AG09309 (cell line): ENCODE data around the gene METTL3.

Source experiments
- DNase-seq: peaks from one replicate; pipeline ENCODE4 v3.0.0-alpha.2; 2010; ENCODE audit warnings: low read depth
- H3K4me3 ChIP-seq: 2 replicates; pipeline ENCODE4 v1.5.1; 2011; ENCODE audit warnings: mild to moderate bottlenecking, low read depth, low read length, moderate library complexity; ENCODE audit not compliant: control insufficient read depth
- TF ChIP-seq, protein P1 (sequence below): IDR thresholded peaks from 2 replicates; pipeline ENCODE4 v1.5.1; 2011; ENCODE audit warnings: mild to moderate bottlenecking, low read depth, low read length, inconsistent platforms; ENCODE audit not compliant: insufficient read depth, control insufficient read depth; ENCODE audit errors: missing control alignments

The METTL3 gene

DNA sequence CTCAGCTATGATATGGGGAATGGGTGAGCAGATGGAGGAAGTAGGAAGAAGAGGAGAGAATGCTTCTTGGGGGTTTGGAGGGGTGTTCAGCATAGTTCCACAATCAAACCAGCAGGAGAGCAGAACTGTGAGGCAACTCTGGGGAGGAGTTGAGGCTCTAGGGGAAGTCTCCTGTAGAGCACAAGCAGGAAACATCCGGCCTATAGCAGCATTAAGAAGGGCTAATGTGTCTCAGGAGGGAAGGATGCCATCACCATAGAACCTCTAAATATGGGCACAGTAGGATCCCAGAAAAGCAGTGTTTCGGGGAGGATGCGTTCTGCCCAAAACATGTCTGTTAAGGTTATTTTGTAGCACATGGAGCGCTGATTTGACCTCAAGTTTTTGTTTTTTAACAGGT lies 23.4 kb upstream of the METTL3 start:
- H3K4me3 ChIP-seq, result no peak overlapping the region
- no peak for DNase-seq
- TF ChIP-seq, protein P1, sequence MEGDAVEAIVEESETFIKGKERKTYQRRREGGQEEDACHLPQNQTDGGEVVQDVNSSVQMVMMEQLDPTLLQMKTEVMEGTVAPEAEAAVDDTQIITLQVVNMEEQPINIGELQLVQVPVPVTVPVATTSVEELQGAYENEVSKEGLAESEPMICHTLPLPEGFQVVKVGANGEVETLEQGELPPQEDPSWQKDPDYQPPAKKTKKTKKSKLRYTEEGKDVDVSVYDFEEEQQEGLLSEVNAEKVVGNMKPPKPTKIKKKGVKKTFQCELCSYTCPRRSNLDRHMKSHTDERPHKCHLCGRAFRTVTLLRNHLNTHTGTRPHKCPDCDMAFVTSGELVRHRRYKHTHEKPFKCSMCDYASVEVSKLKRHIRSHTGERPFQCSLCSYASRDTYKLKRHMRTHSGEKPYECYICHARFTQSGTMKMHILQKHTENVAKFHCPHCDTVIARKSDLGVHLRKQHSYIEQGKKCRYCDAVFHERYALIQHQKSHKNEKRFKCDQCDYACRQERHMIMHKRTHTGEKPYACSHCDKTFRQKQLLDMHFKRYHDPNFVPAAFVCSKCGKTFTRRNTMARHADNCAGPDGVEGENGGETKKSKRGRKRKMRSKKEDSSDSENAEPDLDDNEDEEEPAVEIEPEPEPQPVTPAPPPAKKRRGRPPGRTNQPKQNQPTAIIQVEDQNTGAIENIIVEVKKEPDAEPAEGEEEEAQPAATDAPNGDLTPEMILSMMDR, result no peak

DNA sequence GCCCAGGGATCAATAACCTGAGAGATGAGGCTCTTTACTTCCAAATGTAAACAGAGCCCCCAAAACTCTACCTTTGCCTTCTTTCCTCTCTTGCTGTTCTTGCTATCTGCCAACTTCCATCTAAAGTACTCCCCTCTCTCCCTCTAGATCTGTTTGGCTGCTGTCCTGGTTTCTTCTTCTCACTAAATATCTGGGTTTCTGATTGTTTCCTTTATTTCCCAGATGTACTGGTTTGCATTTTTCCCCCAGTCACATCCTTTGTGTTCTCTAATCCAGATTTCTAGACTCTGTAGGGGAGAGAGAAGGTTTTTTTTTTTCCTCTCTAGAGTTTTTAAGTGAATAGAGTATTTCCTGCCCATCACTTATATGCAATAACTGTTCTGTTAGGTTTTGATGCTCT lies 22.2 kb upstream of the METTL3 start:
- TF ChIP-seq, protein P1, result no peak
- no peak overlapping the region for H3K4me3 ChIP-seq
- no peak for DNase-seq

DNA sequence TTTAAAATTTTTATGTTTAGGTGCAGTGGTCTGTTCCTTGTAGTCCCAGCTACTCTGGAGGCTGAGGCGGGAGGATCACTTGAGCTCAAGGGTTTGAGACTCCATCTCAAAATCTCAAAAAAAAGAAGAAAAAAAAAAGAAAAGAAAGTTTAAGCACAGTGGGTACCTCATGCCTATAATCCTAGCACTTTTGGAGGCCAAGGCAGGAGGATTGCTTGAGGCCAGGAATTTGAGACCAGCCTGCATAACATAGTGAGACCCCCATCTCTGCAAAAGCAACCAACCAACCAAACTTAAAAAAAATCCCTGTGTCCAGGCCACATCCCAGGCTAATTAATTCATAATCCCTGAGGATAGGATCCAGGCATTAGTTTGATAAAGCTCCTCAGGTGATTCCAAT lies 18.4 kb upstream of the METTL3 start:
- no peak for DNase-seq
- TF ChIP-seq, protein P1, result no peak
- no peak overlapping the region for H3K4me3 ChIP-seq

DNA sequence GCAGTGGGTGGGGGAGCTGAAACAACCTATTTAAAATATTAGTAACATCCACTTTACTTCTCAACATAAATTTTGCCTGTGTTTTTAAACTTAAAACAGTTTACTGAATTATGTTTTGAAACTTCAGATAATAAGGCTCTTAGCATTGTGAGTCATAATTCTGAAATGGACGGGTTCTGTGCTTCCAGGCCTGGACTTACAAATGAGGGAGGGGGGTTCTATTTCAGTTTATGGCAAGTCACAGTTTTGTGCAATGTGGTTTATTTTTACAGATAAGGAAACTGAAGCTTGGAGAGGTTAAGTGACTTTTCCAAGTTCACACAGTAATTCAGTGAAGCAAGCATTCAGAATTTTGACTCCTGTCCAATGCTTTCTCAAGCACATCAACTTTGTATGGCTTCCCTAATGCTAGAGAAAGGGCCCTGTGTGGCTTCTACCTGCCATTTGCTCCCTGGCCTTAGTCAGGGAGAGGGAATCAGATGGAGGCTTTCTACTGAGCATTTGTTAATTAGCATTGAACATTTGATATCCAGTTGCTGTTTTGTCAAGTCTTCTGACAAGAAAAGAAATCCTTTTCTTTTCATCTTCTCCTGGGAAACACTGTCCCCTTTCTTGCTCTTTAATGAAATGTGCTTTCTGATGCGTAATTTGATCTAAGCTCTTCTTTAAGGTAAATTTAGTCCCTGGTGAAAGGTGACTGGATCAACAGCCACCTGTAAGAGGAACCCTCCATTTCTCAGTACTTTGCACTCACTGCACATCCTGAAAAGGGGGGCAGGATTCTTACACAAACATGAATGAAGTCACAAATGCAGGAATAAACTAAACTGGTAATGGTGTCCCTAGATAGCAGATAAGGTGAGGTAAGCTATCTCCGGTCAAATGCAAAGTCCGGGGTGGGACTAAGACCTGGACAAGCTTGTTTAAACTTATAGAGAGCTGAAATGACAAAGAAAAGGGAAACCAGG lies 17.5 kb upstream of the METTL3 start:
- H3K4me3 ChIP-seq, result no peak overlapping the region
- TF ChIP-seq, protein P1, result no peak
- DNase-seq, result no peak

DNA sequence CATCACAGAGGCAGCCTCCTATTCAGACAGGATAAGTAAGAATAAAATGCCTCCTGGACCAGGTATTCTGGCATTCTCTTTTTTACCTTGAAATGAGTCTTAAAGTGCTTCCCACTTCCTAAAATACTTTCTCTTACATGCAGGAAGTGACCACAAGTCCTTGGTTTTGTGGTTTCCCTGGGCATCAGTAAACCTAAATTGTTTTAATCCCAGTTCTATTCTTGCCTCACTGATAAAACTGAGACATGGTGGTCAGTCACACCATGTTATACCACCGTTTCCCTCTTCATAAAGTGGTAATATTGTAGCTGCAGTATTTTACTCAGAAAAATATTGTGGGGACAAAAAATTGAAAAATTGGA lies 16.2 kb upstream of the METTL3 start:
- no peak for DNase-seq
- TF ChIP-seq, protein P1, result no peak
- no peak overlapping the region for H3K4me3 ChIP-seq

DNA sequence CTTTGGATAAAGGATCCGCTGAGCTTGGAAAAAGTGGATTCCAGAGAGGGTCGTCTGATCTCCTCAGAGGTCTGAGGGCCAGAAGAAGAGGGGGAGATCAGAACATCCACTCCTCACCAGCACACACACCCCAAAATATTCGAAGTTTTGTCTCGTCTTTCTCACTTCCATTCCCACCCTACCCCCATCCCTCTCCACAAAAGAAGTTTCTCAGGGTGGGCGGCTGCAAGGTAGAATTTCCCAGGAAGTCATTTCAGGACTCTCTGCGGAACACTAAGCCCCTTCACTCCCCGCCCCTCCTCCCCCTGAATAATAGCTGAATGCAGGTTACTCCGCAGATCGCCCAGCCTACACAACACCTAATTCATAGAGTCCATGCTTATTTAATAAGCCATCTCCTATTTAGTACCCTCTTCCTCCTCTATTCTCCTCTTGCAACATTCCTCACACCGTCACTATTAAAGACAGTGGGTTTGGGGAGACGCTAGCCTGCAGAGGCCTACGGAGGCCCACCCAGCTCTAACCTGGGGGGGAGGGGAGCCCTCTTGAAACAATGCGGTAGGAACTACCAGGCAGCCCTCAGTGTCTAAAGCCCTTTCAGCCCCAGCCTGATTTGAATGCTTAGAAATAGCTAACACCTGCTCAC lies 15.7 kb upstream of the METTL3 start:
- TF ChIP-seq, protein P1, result no peak
- DNase-seq, result no peak
- peak overlapping the region; percentile 81 for H3K4me3 ChIP-seq
